ENCODE data around the gene FAM13A.

DNA sequence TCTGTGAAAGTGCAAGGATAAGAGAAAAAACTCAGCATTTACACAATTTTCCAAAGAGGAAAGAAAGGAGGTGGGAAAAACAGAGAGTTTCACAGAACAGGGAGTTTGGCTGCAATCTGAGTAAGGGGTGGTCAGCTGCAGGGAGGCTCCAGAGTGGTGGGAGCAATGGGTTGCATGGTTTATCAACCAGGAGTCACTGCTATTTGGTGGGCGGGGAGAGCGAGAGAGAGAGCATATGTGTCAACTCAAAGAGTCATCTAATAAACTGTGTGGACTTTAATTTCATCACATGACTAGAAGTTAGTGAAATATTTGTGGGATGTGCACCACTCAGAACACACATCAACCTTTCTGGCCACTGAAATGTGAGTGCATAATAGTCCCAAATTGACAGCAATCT lies 94.6 kb downstream of the FAM13A start:
- no peak for TF ChIP-seq YY1 (IDR thresholded peaks at IDR 0.05; ENCODE audit: low read depth, low read length)
- no peak for TF ChIP-seq GABPA (IDR thresholded peaks at IDR 0.05; ENCODE audit: borderline replicate concordance, insufficient read depth, low read length)
- TF ChIP-seq SP1 (IDR thresholded peaks at IDR 0.05; ENCODE audit: low read depth, low read length) = no peak

Data from H1 (cell line).